IMR-90 (cell line): ENCODE results near the gene ART4. TPM values are rescaled to one million over a fixed set of nuclear protein-coding genes. Genes with fewer than 3 reads are reported as not detected.

Experiments
- ATAC-seq: fragments of 200-7000 bp; cut with Tn5 transposase; 2 replicates; pipeline ENCODE4 v1.9.1; 2020; ENCODE audit warnings: low read depth, mild to moderate bottlenecking, moderate library complexity
- BruUV-seq: library from RNA; stranded (reverse); fragments of 400-500 nt; replicated peaks from 2 replicates; lab custom pipeline; 2021; lab: Mats Ljungman, UMichigan
- CTCF ChIA-PET: fragments of 300-600 bp; formaldehyde crosslinking; extraction: SDS; loops from one replicate; lab custom pipeline; 2021; ENCODE audit warnings: antibody characterized with exemption; lab: Yijun Ruan, JAX
- POLR2A ChIA-PET: fragments of 300-600 bp; sonication (Branson Sonifier 250); formaldehyde crosslinking; loops from one replicate; lab custom pipeline; 2022; ENCODE audit warnings: antibody characterized with exemption; ENCODE audit not compliant: unreplicated experiment; lab: Charles Lee
- DNase-seq: peaks from one replicate; pipeline ENCODE4 v3.0.0; 2013
- H2AFZ ChIP-seq: replicated peaks from 2 replicates; pipeline ENCODE3; 2013; ENCODE audit warnings: low read length, mild to moderate bottlenecking; ENCODE audit not compliant: poor library complexity
- H2AK5ac ChIP-seq: 2 replicates; pipeline ENCODE4 v1.6.1; 2013; ENCODE audit warnings: low read depth, low read length, inconsistent platforms
- H2AK9ac ChIP-seq: replicated peaks from 2 replicates; pipeline ENCODE3; 2013; ENCODE audit warnings: mild to moderate bottlenecking, low read depth, low read length, moderate library complexity; ENCODE audit not compliant: poor library complexity
- H2BK120ac ChIP-seq: 2 replicates; pipeline ENCODE4 v1.6.1; 2013; ENCODE audit warnings: low read depth, low read length, inconsistent platforms
- H2BK15ac ChIP-seq: 3 replicates; pipeline ENCODE4 v1.6.1; 2013; ENCODE audit warnings: low read depth, low read length, inconsistent platforms
- H2BK20ac ChIP-seq: 2 replicates; pipeline ENCODE4 v1.6.1; 2013; ENCODE audit warnings: low read depth, mild to moderate bottlenecking, inconsistent platforms, low read length, moderate library complexity
- H2BK5ac ChIP-seq: 2 replicates; pipeline ENCODE4 v1.6.1; 2013; ENCODE audit warnings: mild to moderate bottlenecking, low read depth, low read length, inconsistent platforms; ENCODE audit not compliant: poor library complexity, severe bottlenecking
- H3K14ac ChIP-seq: replicated peaks from 2 replicates; pipeline ENCODE4 v1.6.1; 2013; ENCODE audit warnings: low read depth, low read length, inconsistent platforms
- H3K18ac ChIP-seq: 2 replicates; pipeline ENCODE4 v1.6.1; 2013; ENCODE audit warnings: low read depth, low read length, control low read depth
- H3K23ac ChIP-seq: 2 replicates; pipeline ENCODE4 v1.6.1; 2013; ENCODE audit warnings: low read depth, low read length, inconsistent platforms
- H3K27ac ChIP-seq: 2 replicates; pipeline ENCODE4 v1.5.1; 2013; ENCODE audit warnings: mild to moderate bottlenecking, control low read depth, low read length; ENCODE audit not compliant: insufficient read depth
- H3K27me3 ChIP-seq: 2 replicates; pipeline ENCODE4 v1.6.1; 2013; ENCODE audit warnings: low read length; ENCODE audit not compliant: control insufficient read depth, insufficient read depth
- H3K36me3 ChIP-seq: 2 replicates; pipeline ENCODE4 v1.6.1; 2013; ENCODE audit warnings: low read length, mixed read lengths; ENCODE audit not compliant: control insufficient read depth, insufficient read depth
- H3K4ac ChIP-seq: 2 replicates; pipeline ENCODE4 v1.6.1; 2013; ENCODE audit warnings: low read depth, low read length, inconsistent platforms
- H3K4me1 ChIP-seq: 2 replicates; pipeline ENCODE4 v1.6.1; 2013; ENCODE audit warnings: low read length, mixed read lengths; ENCODE audit not compliant: control insufficient read depth, insufficient read depth
- H3K4me2 ChIP-seq: 2 replicates; pipeline ENCODE4 v1.6.1; 2013; ENCODE audit warnings: low read depth, mild to moderate bottlenecking, control low read depth, low read length, moderate library complexity
- H3K4me3 ChIP-seq: 2 replicates; pipeline ENCODE4 v1.5.1; 2013; ENCODE audit warnings: low read depth, mild to moderate bottlenecking, control low read depth, low read length, moderate library complexity; ENCODE audit not compliant: insufficient read depth
- H3K56ac ChIP-seq: 2 replicates; pipeline ENCODE4 v1.6.1; 2013; ENCODE audit warnings: low read length, inconsistent platforms; ENCODE audit not compliant: insufficient read depth; ENCODE audit errors: extremely low read depth
- H3K79me1 ChIP-seq, 2 experiments: 2 replicates each; pipeline ENCODE4 v1.6.1; 2013; ENCODE audit warnings: low read length in 2 of 2, inconsistent platforms in 1 of 2, low read depth in 1 of 2
- H3K9ac ChIP-seq: 2 replicates; pipeline ENCODE4 v1.6.1; 2013; ENCODE audit warnings: low read depth, low read length, control low read depth
- H3K9me1 ChIP-seq: 2 replicates; pipeline ENCODE4 v1.6.1; 2013; ENCODE audit warnings: low read length, inconsistent platforms; ENCODE audit not compliant: insufficient read depth
- H3K9me3 ChIP-seq: 2 replicates; pipeline ENCODE4 v1.6.1; 2013; ENCODE audit warnings: low read length; ENCODE audit not compliant: control insufficient read depth, insufficient read depth
- H4K20me1 ChIP-seq: 2 replicates; pipeline ENCODE4 v1.6.1; 2013; ENCODE audit warnings: low read length, inconsistent platforms; ENCODE audit not compliant: insufficient read depth
- H4K5ac ChIP-seq: 2 replicates; pipeline ENCODE4 v1.6.1; 2013; ENCODE audit warnings: mild to moderate bottlenecking, low read depth, low read length, control low read depth
- H4K8ac ChIP-seq, 2 experiments: 2 replicates each; pipeline ENCODE4 v1.6.1; 2013; ENCODE audit warnings: low read depth in 2 of 2, low read length in 2 of 2, control low read depth in 1 of 2, inconsistent platforms in 1 of 2
- H4K91ac ChIP-seq: 2 replicates; pipeline ENCODE4 v1.6.1; 2013; ENCODE audit warnings: low read depth, low read length, inconsistent platforms; ENCODE audit not compliant: insufficient read depth
- BHLHE40 ChIP-seq: fragments of 150-350 bp; IDR thresholded peaks from 2 replicates; pipeline ENCODE4 v1.6.1; 2016; ENCODE audit warnings: mild to moderate bottlenecking, low read depth, low read length
- CEBPB ChIP-seq: IDR thresholded peaks from 2 replicates; pipeline ENCODE4 v1.6.1; 2012; ENCODE audit warnings: low read depth, low read length, improper control_type of control experiment
- CHD1 ChIP-seq: IDR thresholded peaks from 2 replicates; pipeline ENCODE4 v1.6.1; 2012; ENCODE audit warnings: low read depth, low read length, improper control_type of control experiment
- CTCF ChIP-seq: conservative IDR thresholded peaks from 2 replicates; pipeline ENCODE4 v1.5.1; 2012; ENCODE audit warnings: mild to moderate bottlenecking, low read depth, low read length, improper control_type of control experiment
- FOS ChIP-seq: fragments of 150-350 bp; IDR thresholded peaks from 2 replicates; pipeline ENCODE4 v1.6.1; 2016; ENCODE audit warnings: low read depth, low read length
- MAFK ChIP-seq: IDR thresholded peaks from 2 replicates; pipeline ENCODE4 v1.6.1; 2012; ENCODE audit warnings: low read depth, low read length, improper control_type of control experiment
- MAZ ChIP-seq: IDR thresholded peaks from 2 replicates; pipeline ENCODE4 v1.6.1; 2012; ENCODE audit warnings: low read depth, mild to moderate bottlenecking, low read length, improper control_type of control experiment, moderate library complexity, borderline replicate concordance
- MXI1 ChIP-seq: IDR thresholded peaks from 2 replicates; pipeline ENCODE4 v1.6.1; 2012; ENCODE audit warnings: low read depth, mild to moderate bottlenecking, low read length, moderate library complexity, borderline replicate concordance
- NFE2L2 ChIP-seq: fragments of 150-350 bp; IDR thresholded peaks from 2 replicates; pipeline ENCODE4 v1.6.1; 2016; ENCODE audit warnings: low read depth, mild to moderate bottlenecking, low read length
- POLR2A ChIP-seq: IDR thresholded peaks from 2 replicates; pipeline ENCODE4 v1.6.1; 2012; ENCODE audit warnings: mild to moderate bottlenecking, low read depth, low read length
- RAD21 ChIP-seq: IDR thresholded peaks from 2 replicates; pipeline ENCODE4 v1.6.1; 2012; ENCODE audit warnings: low read length, improper control_type of control experiment
- RCOR1 ChIP-seq: IDR thresholded peaks from 2 replicates; pipeline ENCODE4 v1.6.1; 2012; ENCODE audit warnings: mild to moderate bottlenecking, low read length, improper control_type of control experiment; ENCODE audit not compliant: insufficient replicate concordance
- RFX5 ChIP-seq: IDR thresholded peaks from 2 replicates; pipeline ENCODE4 v1.8.0; 2012; ENCODE audit warnings: low read depth, mild to moderate bottlenecking, low read length, moderate library complexity
- SMC3 ChIP-seq: fragments of 150-350 bp; IDR thresholded peaks from 2 replicates; pipeline ENCODE4 v1.6.1; 2016; ENCODE audit warnings: low read depth, mild to moderate bottlenecking, antibody characterized with exemption, low read length, moderate library complexity
- USF2 ChIP-seq: fragments of 150-350 bp; IDR thresholded peaks from 2 replicates; pipeline ENCODE4 v1.6.1; 2017; ENCODE audit warnings: mild to moderate bottlenecking, antibody characterized with exemption, low read length, low read depth
- WGBS, 2 experiments: methylation state at CpG; one replicate each; pipeline versions ENCODE4 v1.1.5 to v1.1.7; 2013; ENCODE audit warnings: missing lambda C conversion rate in 2 of 2; ENCODE audit not compliant: insufficient read length in 1 of 2; ENCODE audit errors: extremely low coverage in 2 of 2; 5-methylcytosine and 5-hydroxymethylcytosine counted together
- dilution Hi-C: fragments of 300-500 bp; cut with HindIII; formaldehyde crosslinking; loops from one replicate; pipeline ENCODE4 v1.14.3; 2018; ENCODE audit warnings: low sequenced_read_pairs; ENCODE audit not compliant: unreplicated experiment
- in situ Hi-C: fragments of 300-500 bp; cut with MboI; formaldehyde crosslinking; loops from 3 replicates; pipeline ENCODE4 v1.14.3; 2019; ENCODE audit warnings: low sequenced_read_pairs, inconsistent platforms, mixed read lengths
- intact Hi-C: fragments of 100-400 bp; cut with micrococcal nuclease; formaldehyde crosslinking; loops from 2 replicates; pipeline ENCODE4 v1.10.0; 2022
- polyA plus RNA-seq, 3 experiments: library from polyadenylated mRNA; depleted of rRNA; stranded (reverse); fragments of >200 nt; gene quantifications; 2 replicates each; pipeline ENCODE4 v1.2.3, GENCODE V29; 2012; ENCODE audit warnings: low replicate concordance in 1 of 3
- total RNA-seq: library from RNA; depleted of rRNA; stranded (reverse); fragments of >200 nt; gene quantifications from 2 replicates; pipeline ENCODE4 v1.2.3, GENCODE V29; 2012
- TF ChIP-seq, protein P1 (sequence below): fragments of 150-350 bp; IDR thresholded peaks from 2 replicates; pipeline ENCODE4 v1.6.1; 2016; ENCODE audit warnings: low read depth, mild to moderate bottlenecking, low read length, moderate library complexity, borderline replicate concordance

Gene ART4
- total and polyA plus RNA-seq, 2 of the 4 experiments (the other 2 are of a cell fraction), result not detected

DNA sequence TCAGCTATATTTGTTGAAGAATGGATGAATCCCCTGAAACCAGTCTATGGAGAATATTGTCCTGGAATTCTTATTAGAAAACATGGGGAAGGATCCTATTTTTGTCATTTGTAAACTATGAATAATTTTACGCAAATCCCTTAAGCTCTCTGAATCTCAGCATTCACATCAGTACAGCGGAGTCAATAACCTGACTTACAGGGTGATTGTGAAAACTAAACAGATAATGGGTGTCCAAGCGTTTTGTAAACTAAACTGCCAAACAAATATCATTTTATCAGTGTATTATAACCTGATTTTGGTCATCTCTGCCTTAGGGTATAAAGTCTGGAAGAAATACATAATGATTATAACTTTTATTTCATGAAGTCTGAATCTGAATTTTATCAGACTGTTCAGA is 10.0 kb downstream of the ART4 start:
- Histone ChIP-seq H2BK5ac (no peak overlapping the region), H2BK15ac (no peak overlapping the region), H2AK9ac (no peak overlapping the region), H2BK20ac (no peak overlapping the region), H2AK5ac (no peak overlapping the region), H3K4me1 (peaks cover 2% of the 10 kb centered on the region; the same call in 1 of the 2 replicates), H3K56ac (no peak overlapping the region), H3K18ac (no peak overlapping the region), H4K5ac (no peak overlapping the region), H3K14ac (no peak overlapping the region), H3K9me1 (peaks cover 3% of the 10 kb centered on the region), H3K9ac (no peak overlapping the region), H3K4ac (no peak overlapping the region), H3K23ac (no peak overlapping the region), H4K91ac (no peak overlapping the region), H2AFZ (no peak overlapping the region), H3K27me3 (no peaks in the 10 kb centered on the region), H3K9me3 (no peaks in the 10 kb centered on the region), H2BK120ac (no peak overlapping the region), H3K27ac (no peak overlapping the region), H3K4me2 (no peak overlapping the region), H3K4me3 (no peak overlapping the region), H4K8ac (no peak overlapping the region), H4K20me1 (peaks cover 4% of the 10 kb centered on the region), H3K36me3 (no peaks in the 10 kb centered on the region), H3K79me1 (no peaks in the 10 kb centered on the region)
- no peak for ATAC-seq
- ChIA-PET CTCF (interaction anchor here (0.9 kb wide), 1 partner anchor 162 kb away, joined by 4 read pairs; no protein-coding TSS in a partner anchor), POLR2A (no interaction called here)
- intact Hi-C loops (no loop called here), in situ Hi-C loops (no loop called here), dilution Hi-C loops (no loop called here)
- no TSS peak for BruUV-seq
- no peak for DNase-seq
- TF ChIP-seq, protein P1, sequence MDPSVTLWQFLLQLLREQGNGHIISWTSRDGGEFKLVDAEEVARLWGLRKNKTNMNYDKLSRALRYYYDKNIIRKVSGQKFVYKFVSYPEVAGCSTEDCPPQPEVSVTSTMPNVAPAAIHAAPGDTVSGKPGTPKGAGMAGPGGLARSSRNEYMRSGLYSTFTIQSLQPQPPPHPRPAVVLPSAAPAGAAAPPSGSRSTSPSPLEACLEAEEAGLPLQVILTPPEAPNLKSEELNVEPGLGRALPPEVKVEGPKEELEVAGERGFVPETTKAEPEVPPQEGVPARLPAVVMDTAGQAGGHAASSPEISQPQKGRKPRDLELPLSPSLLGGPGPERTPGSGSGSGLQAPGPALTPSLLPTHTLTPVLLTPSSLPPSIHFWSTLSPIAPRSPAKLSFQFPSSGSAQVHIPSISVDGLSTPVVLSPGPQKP, result no peak
- TF ChIP-seq CEBPB, result no peak
- no peak for TF ChIP-seq RAD21
- TF ChIP-seq POLR2A, result no peak
- no peak for TF ChIP-seq MXI1
- TF ChIP-seq USF2, result no peak
- TF ChIP-seq NFE2L2, result no peak
- no peak for TF ChIP-seq RCOR1
- no peak for TF ChIP-seq CHD1
- no peak for TF ChIP-seq FOS
- no peak for TF ChIP-seq BHLHE40
- no peak for TF ChIP-seq SMC3
- no peak for TF ChIP-seq MAFK
- no peak for TF ChIP-seq CTCF
- TF ChIP-seq RFX5, result no peak
- TF ChIP-seq MAZ, result no peak
- WGBS, 2 experiments, result no CpG with 5 or more reads among the region's 3 CpGs
